Gastroesophageal sphincter (tissue), 3 donors: ENCODE results near the gene HSP90AB1.

Experiments used
- EP300 ChIP-seq: sonication (generic); formaldehyde crosslinking; IDR thresholded peaks from one replicate; pipeline ENCODE4 v1.6.1; 2017; ENCODE audit warnings: antibody characterized with exemption, mild to moderate bottlenecking
- POLR2AphosphoS5 ChIP-seq: sonication (generic); formaldehyde crosslinking; IDR thresholded peaks from one replicate; pipeline ENCODE4 v1.6.1; 2017; ENCODE audit warnings: antibody characterized with exemption
- TF ChIP-seq, protein P1 (sequence below), 4 experiments: fragments of 200-600 bp in 2 of 4; fragments of 450-650 bp in 2 of 4; sonication (generic) in 1 of 4; IDR thresholded peaks; one replicate each; pipeline ENCODE4 v1.5.1; 2017 to 2019; ENCODE audit warnings: antibody characterized with exemption in 4 of 4, mild to moderate bottlenecking in 2 of 4, moderate library complexity in 2 of 4

DNA sequence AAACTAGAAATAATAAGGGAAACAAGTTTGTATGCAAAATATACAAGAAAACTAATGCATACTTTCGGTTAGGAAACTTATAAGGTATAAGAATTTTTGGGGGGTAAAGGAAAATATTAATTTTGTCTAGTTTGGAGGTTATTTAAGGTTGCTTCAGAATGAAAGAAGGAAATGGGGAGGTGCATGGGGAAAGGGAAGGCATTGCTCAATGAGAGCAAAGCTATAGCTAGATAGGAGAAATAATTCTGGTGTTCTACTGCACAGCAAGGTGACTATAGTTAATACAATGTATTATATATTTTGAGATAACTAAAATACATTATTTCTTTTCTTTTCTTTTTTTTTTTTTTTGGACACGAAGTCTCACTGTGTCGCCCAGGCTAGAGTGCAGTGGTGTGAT lies 35.6 kb upstream of the HSP90AB1 start:
- TF ChIP-seq POLR2AphosphoS5 (no peak), EP300 (no peak)
- TF ChIP-seq, protein P1, sequence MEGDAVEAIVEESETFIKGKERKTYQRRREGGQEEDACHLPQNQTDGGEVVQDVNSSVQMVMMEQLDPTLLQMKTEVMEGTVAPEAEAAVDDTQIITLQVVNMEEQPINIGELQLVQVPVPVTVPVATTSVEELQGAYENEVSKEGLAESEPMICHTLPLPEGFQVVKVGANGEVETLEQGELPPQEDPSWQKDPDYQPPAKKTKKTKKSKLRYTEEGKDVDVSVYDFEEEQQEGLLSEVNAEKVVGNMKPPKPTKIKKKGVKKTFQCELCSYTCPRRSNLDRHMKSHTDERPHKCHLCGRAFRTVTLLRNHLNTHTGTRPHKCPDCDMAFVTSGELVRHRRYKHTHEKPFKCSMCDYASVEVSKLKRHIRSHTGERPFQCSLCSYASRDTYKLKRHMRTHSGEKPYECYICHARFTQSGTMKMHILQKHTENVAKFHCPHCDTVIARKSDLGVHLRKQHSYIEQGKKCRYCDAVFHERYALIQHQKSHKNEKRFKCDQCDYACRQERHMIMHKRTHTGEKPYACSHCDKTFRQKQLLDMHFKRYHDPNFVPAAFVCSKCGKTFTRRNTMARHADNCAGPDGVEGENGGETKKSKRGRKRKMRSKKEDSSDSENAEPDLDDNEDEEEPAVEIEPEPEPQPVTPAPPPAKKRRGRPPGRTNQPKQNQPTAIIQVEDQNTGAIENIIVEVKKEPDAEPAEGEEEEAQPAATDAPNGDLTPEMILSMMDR (IDR thresholded peaks at IDR 0.05): no peak
